ENCODE results near the gene TRABD. TPM values are rescaled to one million over a fixed set of nuclear protein-coding genes. Genes with fewer than 3 reads are reported as not detected.

TRABD gene
- total RNA-seq, 2 experiments from 2014 or later = 112 to 138 TPM

- no peak overlapping the region for H3K27ac Mint-ChIP-seq
- ChIA-PET POLR2A (no interaction called here), CTCF (interaction anchor here (0.6 to 1.6 kb wide), 2 partner anchors 9 to 196 kb away, joined by 3 read pairs; no protein-coding TSS in a partner anchor)
- H3K9me3 Mint-ChIP-seq = no peaks in the 10 kb centered on the region
- H3K36me3 Mint-ChIP-seq (ENCODE audit: low read depth) = no peaks in the 10 kb centered on the region
- no peak for DNase-seq
- no peak overlapping the region for H3K4me3 Mint-ChIP-seq
- H3K27me3 Mint-ChIP-seq = no peaks in the 10 kb centered on the region
- peaks cover 10% of the 10 kb centered on the region for H3K4me1 Mint-ChIP-seq
These were observed 4.8 kb upstream of the TRABD start for GRCh38 chr22:50180727-50181521.

GRCh38 chr22:50182176-50183081 is 3.3 kb upstream of the TRABD start:
- H3K27ac Mint-ChIP-seq = no peak overlapping the region
- H3K9me3 Mint-ChIP-seq = no peaks in the 10 kb centered on the region
- CTCF ChIA-PET = interaction anchor here (0.6 to 1.6 kb wide), 2 partner anchors 8 to 10 kb away, joined by 3 read pairs; no protein-coding TSS in a partner anchor
- H3K27me3 Mint-ChIP-seq = no peaks in the 10 kb centered on the region
- peaks cover 4% of the 10 kb centered on the region for H3K36me3 Mint-ChIP-seq (ENCODE audit: low read depth)
- POLR2A ChIA-PET = no interaction called here
- no peak overlapping the region for H3K4me3 Mint-ChIP-seq
- H3K4me1 Mint-ChIP-seq = peaks cover 15% of the 10 kb centered on the region
- no peak for DNase-seq

- no peak overlapping the region for H3K27ac Mint-ChIP-seq
- H3K4me3 Mint-ChIP-seq = peak overlapping the region; percentile 27
- peaks cover 21% of the 10 kb centered on the region for H3K4me1 Mint-ChIP-seq
- no peak for DNase-seq
- H3K27me3 Mint-ChIP-seq = no peaks in the 10 kb centered on the region
- ChIA-PET CTCF (no interaction called here), POLR2A (no interaction called here)
- H3K36me3 Mint-ChIP-seq (ENCODE audit: low read depth) = peaks cover 5% of the 10 kb centered on the region
- H3K9me3 Mint-ChIP-seq = no peaks in the 10 kb centered on the region
These were observed 2.4 kb upstream of the TRABD start for GRCh38 chr22:50183141-50183971.

- H3K27me3 Mint-ChIP-seq = no peaks in the 10 kb centered on the region
- POLR2A ChIA-PET = no interaction called here
- no peaks in the 10 kb centered on the region for H3K9me3 Mint-ChIP-seq
- CTCF ChIA-PET = interaction anchor here (0.7 kb wide), 1 partner anchor 10 kb away, joined by 3 read pairs; no protein-coding TSS in a partner anchor
- peaks cover 5% of the 10 kb centered on the region for H3K36me3 Mint-ChIP-seq (ENCODE audit: low read depth)
- peak overlapping the region; percentile 50 for H3K27ac Mint-ChIP-seq
- DNase-seq = no peak
- H3K4me3 Mint-ChIP-seq = peak overlapping the region; percentile 64
- peaks cover 30% of the 10 kb centered on the region for H3K4me1 Mint-ChIP-seq
These were observed 1.5 kb upstream of the TRABD start for GRCh38 chr22:50184004-50184901.

- DNase-seq = no peak
- H3K36me3 Mint-ChIP-seq (ENCODE audit: low read depth) = peaks cover 11% of the 10 kb centered on the region
- H3K27ac Mint-ChIP-seq = no peak overlapping the region
- no peaks in the 10 kb centered on the region for H3K27me3 Mint-ChIP-seq
- H3K9me3 Mint-ChIP-seq = no peaks in the 10 kb centered on the region
- POLR2A ChIA-PET = no interaction called here
- H3K4me3 Mint-ChIP-seq = peak overlapping the region; percentile 77
- CTCF ChIA-PET = no interaction called here
- H3K4me1 Mint-ChIP-seq = peaks cover 32% of the 10 kb centered on the region
These were observed 775 bp upstream of the TRABD start for GRCh38 chr22:50184902-50185374.

- Mint-ChIP-seq H3K9me3 (no peaks in the 10 kb centered on the region), H3K36me3 (ENCODE audit: low read depth) (peaks cover 13% of the 10 kb centered on the region), H3K27me3 (no peaks in the 10 kb centered on the region), H3K4me3 (peak overlapping the region; percentile 87), H3K4me1 (peaks cover 36% of the 10 kb centered on the region), H3K27ac (peak overlapping the region; percentile 87)
- no peak for DNase-seq
- ChIA-PET CTCF (no interaction called here), POLR2A (no interaction called here)
These were observed 535 bp downstream of the TRABD start for GRCh38 chr22:50186181-50186714.

GRCh38 chr22:50186761-50187523 is 1.2 kb downstream of the TRABD start:
- no peak for DNase-seq
- H3K36me3 Mint-ChIP-seq (ENCODE audit: low read depth) = peaks cover 18% of the 10 kb centered on the region
- peaks cover 43% of the 10 kb centered on the region for H3K4me1 Mint-ChIP-seq
- POLR2A ChIA-PET = no interaction called here
- H3K27me3 Mint-ChIP-seq = no peaks in the 10 kb centered on the region
- H3K9me3 Mint-ChIP-seq = no peaks in the 10 kb centered on the region
- H3K4me3 Mint-ChIP-seq = peak overlapping the region; percentile 87
- CTCF ChIA-PET = interaction anchor here (0.7 to 1.4 kb wide), 5 partner anchors 9 to 57 kb away, joined by 3 read pairs; no protein-coding TSS in a partner anchor
- peak overlapping the region; percentile 87 for H3K27ac Mint-ChIP-seq

- Mint-ChIP-seq H3K4me1 (peaks cover 53% of the 10 kb centered on the region), H3K27ac (peak overlapping the region; percentile 86), H3K36me3 (ENCODE audit: low read depth) (peaks cover 25% of the 10 kb centered on the region), H3K9me3 (no peaks in the 10 kb centered on the region), H3K27me3 (no peaks in the 10 kb centered on the region), H3K4me3 (peak overlapping the region; percentile 87)
- ChIA-PET POLR2A (no interaction called here), CTCF (interaction anchor here (0.6 to 1.2 kb wide), 2 partner anchors 17 to 26 kb away, joined by 3 read pairs; no protein-coding TSS in a partner anchor)
- no peak for DNase-seq
These were observed 2.6 kb downstream of the TRABD start for GRCh38 chr22:50188356-50188755.

GRCh38 chr22:50189184-50189848 is 3.6 kb downstream of the TRABD start:
- H3K27me3 Mint-ChIP-seq = no peaks in the 10 kb centered on the region
- H3K4me3 Mint-ChIP-seq = peak overlapping the region; percentile 81
- no peaks in the 10 kb centered on the region for H3K9me3 Mint-ChIP-seq
- H3K4me1 Mint-ChIP-seq = peaks cover 53% of the 10 kb centered on the region
- H3K36me3 Mint-ChIP-seq (ENCODE audit: low read depth) = peaks cover 25% of the 10 kb centered on the region
- peak overlapping the region; percentile 97 for H3K27ac Mint-ChIP-seq
- POLR2A ChIA-PET = no interaction called here
- DNase-seq = no peak
- CTCF ChIA-PET = interaction anchor here (0.8 to 2.4 kb wide), 7 partner anchors 8 to 336 kb away, joined by 3 to 10 read pairs (median 4); partner anchors contain the start of genes PANX2 and SCO2

GRCh38 chr22:50189849-50190181 is 4.1 kb downstream of the TRABD start:
- Mint-ChIP-seq H3K36me3 (ENCODE audit: low read depth) (peaks cover 25% of the 10 kb centered on the region), H3K27me3 (no peaks in the 10 kb centered on the region), H3K9me3 (no peaks in the 10 kb centered on the region), H3K4me3 (peak overlapping the region; percentile 81), H3K27ac (peak overlapping the region; percentile 97), H3K4me1 (peaks cover 49% of the 10 kb centered on the region)
- ChIA-PET POLR2A (no interaction called here), CTCF (interaction anchor here (0.8 to 2.4 kb wide), 8 partner anchors 8 to 336 kb away, joined by 3 to 10 read pairs (median 4); partner anchors contain the start of genes PANX2 and SCO2)
- no peak for DNase-seq

Measured in activated CD4-positive, alpha-beta T cell treated with anti-CD3 and anti-CD28 coated beads, Interleukin-2, amount 10 ng/mL, durations not matched to agents 7 days and 5 days (primary cell).